Neural cell (in vitro differentiated cells): Measurements from ENCODE around the gene TBCEL. TPM values are rescaled to one million over a fixed set of nuclear protein-coding genes. Genes with fewer than 3 reads are reported as not detected.

Experiments used
- H2AFZ ChIP-seq: fragments of 200-600, 300-800 bp; sonication (generic), shearing (Covaris generic); 2 replicates; pipeline ENCODE4 v1.6.0; 2014; ENCODE audit warnings: low read depth, mild to moderate bottlenecking, antibody characterized with exemption, low read length, moderate library complexity
- H3F3A ChIP-seq: fragments of 200-600 bp; shearing (Covaris generic); 2 replicates; pipeline ENCODE4 v1.6.1; 2016; ENCODE audit warnings: mild to moderate bottlenecking, moderate library complexity, mixed read lengths, antibody characterized with exemption, low read length; ENCODE audit not compliant: insufficient read depth, poor library complexity, severe bottlenecking
- H3K27ac ChIP-seq: fragments of 200-600, 300-800 bp; sonication (generic), shearing (Covaris generic); 2 replicates; pipeline ENCODE4 v1.5.1; 2014; ENCODE audit warnings: mild to moderate bottlenecking, low read length, moderate library complexity
- H3K27me3 ChIP-seq: fragments of 300-800, 200-600 bp; sonication (generic), shearing (Covaris generic); 2 replicates; pipeline ENCODE4 v1.6.0; 2014; ENCODE audit warnings: mild to moderate bottlenecking, low read depth, low read length, moderate library complexity; ENCODE audit not compliant: insufficient read depth
- H3K36me3 ChIP-seq: fragments of 300-800, 200-600 bp; sonication (generic), shearing (Covaris generic); 2 replicates; pipeline ENCODE4 v1.5.1; 2014; ENCODE audit warnings: mild to moderate bottlenecking, antibody characterized with exemption, low read length, moderate library complexity; ENCODE audit not compliant: insufficient read depth
- H3K4me2 ChIP-seq: fragments of 300-800, 200-600 bp; sonication (generic), shearing (Covaris generic); 2 replicates; pipeline ENCODE4 v1.6.0; 2014; ENCODE audit warnings: mild to moderate bottlenecking, low read length
- H3K4me3 ChIP-seq: fragments of 300-800, 200-600 bp; sonication (generic), shearing (Covaris generic); 2 replicates; pipeline ENCODE4 v1.5.1; 2014; ENCODE audit warnings: mild to moderate bottlenecking, low read length, moderate library complexity
- H3K79me2 ChIP-seq: fragments of 200-600 bp; shearing (Covaris generic); replicated peaks from 2 replicates; pipeline ENCODE4 v1.6.0; 2014; ENCODE audit warnings: mild to moderate bottlenecking, low read length, moderate library complexity; ENCODE audit not compliant: insufficient read depth
- H3K9ac ChIP-seq: fragments of 300-800, 200-600 bp; sonication (generic), shearing (Covaris generic); 2 replicates; pipeline ENCODE4 v1.6.1; 2016; ENCODE audit warnings: mild to moderate bottlenecking, low read length, mixed read lengths
- H3K9me2 ChIP-seq: fragments of 200-600 bp; shearing (Covaris generic); 2 replicates; pipeline ENCODE4 v1.6.1; 2016; ENCODE audit warnings: mild to moderate bottlenecking, low read length, mixed read lengths; ENCODE audit not compliant: insufficient read depth
- H3K9me3 ChIP-seq: fragments of 200-600, 300-800 bp; sonication (generic), shearing (Covaris generic); 2 replicates; pipeline ENCODE4 v1.6.1; 2016; ENCODE audit warnings: mild to moderate bottlenecking, mixed run types, low read length, moderate library complexity, mixed read lengths
- H4K20me1 ChIP-seq: fragments of 200-600 bp; shearing (Covaris generic); 2 replicates; pipeline ENCODE4 v1.6.1; 2016; ENCODE audit warnings: mild to moderate bottlenecking, mixed run types; ENCODE audit not compliant: insufficient read depth
- EP300 ChIP-seq: fragments of 450-650 bp; conservative IDR thresholded peaks from 2 replicates; pipeline ENCODE4 v1.6.1; 2014; ENCODE audit warnings: antibody characterized with exemption, mild to moderate bottlenecking, moderate library complexity; ENCODE audit not compliant: poor library complexity, severe bottlenecking
- EZH2 ChIP-seq: fragments of 200-600, 300-800 bp; shearing (Covaris generic), sonication (generic); IDR thresholded peaks from 2 replicates; pipeline ENCODE4 v1.6.1; 2014; ENCODE audit warnings: antibody characterized with exemption, low read length, borderline replicate concordance, mild to moderate bottlenecking; ENCODE audit not compliant: insufficient read depth, poor library complexity, severe bottlenecking
- MXI1 ChIP-seq: fragments of 450-650 bp; conservative IDR thresholded peaks from 2 replicates; pipeline ENCODE4 v1.6.1; 2014; ENCODE audit warnings: antibody characterized with exemption, mild to moderate bottlenecking; ENCODE audit not compliant: poor library complexity, severe bottlenecking
- POLR2AphosphoS5 ChIP-seq: IDR thresholded peaks from 2 replicates; pipeline ENCODE4 v1.6.1; 2012
- RAD21 ChIP-seq: fragments of 450-650 bp; conservative IDR thresholded peaks from 2 replicates; pipeline ENCODE4 v1.6.1; 2014; ENCODE audit warnings: antibody characterized with exemption, mild to moderate bottlenecking, moderate library complexity
- SMC3 ChIP-seq: fragments of 450-650 bp; conservative IDR thresholded peaks from 2 replicates; pipeline ENCODE4 v1.6.1; 2014; ENCODE audit warnings: antibody characterized with exemption, mild to moderate bottlenecking, moderate library complexity; ENCODE audit not compliant: poor library complexity
- TAF1 ChIP-seq: IDR thresholded peaks from 2 replicates; pipeline ENCODE4 v1.6.1; 2012; ENCODE audit warnings: low read depth
- polyA plus RNA-seq: library from polyadenylated mRNA; depleted of rRNA; stranded (reverse); fragments of >200 nt; gene quantifications from 2 replicates; pipeline ENCODE4 v1.2.3, GENCODE V29; 2014
- TF ChIP-seq, protein P1 (sequence below): fragments of 450-650 bp; IDR thresholded peaks from 2 replicates; pipeline ENCODE4 v1.5.1; 2014; ENCODE audit warnings: antibody characterized with exemption, mild to moderate bottlenecking, moderate library complexity; ENCODE audit not compliant: poor library complexity, severe bottlenecking
- TF ChIP-seq, protein P2 (sequence below): IDR thresholded peaks from 2 replicates; pipeline ENCODE4 v1.6.1; 2012; ENCODE audit warnings: borderline replicate concordance

TBCEL gene
- polyA plus RNA-seq, 1 donor from 2014 or later, result 13.5 TPM

DNA sequence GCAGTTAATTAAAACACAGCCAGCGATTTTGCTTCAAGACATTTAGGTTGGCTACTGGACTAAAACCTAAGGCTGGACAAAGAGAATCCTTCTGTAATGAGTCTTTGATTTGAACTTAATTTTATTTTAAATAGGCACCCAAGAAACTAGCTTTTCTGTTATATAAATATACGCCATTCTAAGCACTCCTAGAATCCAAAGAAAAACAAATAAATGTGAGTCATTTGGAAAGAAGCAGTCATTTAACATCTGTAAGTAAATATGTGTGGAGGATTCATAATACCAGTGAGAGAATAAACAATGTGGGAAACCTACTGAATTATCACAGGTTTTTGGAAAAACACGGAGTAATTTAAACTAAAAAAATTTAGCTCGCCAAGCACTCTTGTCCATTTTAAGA, 76.0 kb downstream of the TBCEL start:
- H3K9me2 ChIP-seq, result no peaks in the 10 kb centered on the region
- TF ChIP-seq MXI1 (no peak), EP300 (no peak), RAD21 (no peak), POLR2AphosphoS5 (no peak), EZH2 (no peak), TAF1 (no peak), SMC3 (no peak)
- TF ChIP-seq, protein P1, sequence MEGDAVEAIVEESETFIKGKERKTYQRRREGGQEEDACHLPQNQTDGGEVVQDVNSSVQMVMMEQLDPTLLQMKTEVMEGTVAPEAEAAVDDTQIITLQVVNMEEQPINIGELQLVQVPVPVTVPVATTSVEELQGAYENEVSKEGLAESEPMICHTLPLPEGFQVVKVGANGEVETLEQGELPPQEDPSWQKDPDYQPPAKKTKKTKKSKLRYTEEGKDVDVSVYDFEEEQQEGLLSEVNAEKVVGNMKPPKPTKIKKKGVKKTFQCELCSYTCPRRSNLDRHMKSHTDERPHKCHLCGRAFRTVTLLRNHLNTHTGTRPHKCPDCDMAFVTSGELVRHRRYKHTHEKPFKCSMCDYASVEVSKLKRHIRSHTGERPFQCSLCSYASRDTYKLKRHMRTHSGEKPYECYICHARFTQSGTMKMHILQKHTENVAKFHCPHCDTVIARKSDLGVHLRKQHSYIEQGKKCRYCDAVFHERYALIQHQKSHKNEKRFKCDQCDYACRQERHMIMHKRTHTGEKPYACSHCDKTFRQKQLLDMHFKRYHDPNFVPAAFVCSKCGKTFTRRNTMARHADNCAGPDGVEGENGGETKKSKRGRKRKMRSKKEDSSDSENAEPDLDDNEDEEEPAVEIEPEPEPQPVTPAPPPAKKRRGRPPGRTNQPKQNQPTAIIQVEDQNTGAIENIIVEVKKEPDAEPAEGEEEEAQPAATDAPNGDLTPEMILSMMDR, result no peak
- TF ChIP-seq, protein P2, sequence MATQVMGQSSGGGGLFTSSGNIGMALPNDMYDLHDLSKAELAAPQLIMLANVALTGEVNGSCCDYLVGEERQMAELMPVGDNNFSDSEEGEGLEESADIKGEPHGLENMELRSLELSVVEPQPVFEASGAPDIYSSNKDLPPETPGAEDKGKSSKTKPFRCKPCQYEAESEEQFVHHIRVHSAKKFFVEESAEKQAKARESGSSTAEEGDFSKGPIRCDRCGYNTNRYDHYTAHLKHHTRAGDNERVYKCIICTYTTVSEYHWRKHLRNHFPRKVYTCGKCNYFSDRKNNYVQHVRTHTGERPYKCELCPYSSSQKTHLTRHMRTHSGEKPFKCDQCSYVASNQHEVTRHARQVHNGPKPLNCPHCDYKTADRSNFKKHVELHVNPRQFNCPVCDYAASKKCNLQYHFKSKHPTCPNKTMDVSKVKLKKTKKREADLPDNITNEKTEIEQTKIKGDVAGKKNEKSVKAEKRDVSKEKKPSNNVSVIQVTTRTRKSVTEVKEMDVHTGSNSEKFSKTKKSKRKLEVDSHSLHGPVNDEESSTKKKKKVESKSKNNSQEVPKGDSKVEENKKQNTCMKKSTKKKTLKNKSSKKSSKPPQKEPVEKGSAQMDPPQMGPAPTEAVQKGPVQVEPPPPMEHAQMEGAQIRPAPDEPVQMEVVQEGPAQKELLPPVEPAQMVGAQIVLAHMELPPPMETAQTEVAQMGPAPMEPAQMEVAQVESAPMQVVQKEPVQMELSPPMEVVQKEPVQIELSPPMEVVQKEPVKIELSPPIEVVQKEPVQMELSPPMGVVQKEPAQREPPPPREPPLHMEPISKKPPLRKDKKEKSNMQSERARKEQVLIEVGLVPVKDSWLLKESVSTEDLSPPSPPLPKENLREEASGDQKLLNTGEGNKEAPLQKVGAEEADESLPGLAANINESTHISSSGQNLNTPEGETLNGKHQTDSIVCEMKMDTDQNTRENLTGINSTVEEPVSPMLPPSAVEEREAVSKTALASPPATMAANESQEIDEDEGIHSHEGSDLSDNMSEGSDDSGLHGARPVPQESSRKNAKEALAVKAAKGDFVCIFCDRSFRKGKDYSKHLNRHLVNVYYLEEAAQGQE, result no peak
- H3K4me2 ChIP-seq, result no peak overlapping the region
- H3K36me3 ChIP-seq, result no peaks in the 10 kb centered on the region
- no peaks in the 10 kb centered on the region for H3K9me3 ChIP-seq
- no peak overlapping the region for H3K9ac ChIP-seq
- no peak overlapping the region for H3K4me3 ChIP-seq
- H3K79me2 ChIP-seq, result no peaks in the 10 kb centered on the region
- H3K27me3 ChIP-seq, result no peaks in the 10 kb centered on the region
- H3F3A ChIP-seq, result no peaks in the 10 kb centered on the region
- no peak overlapping the region for H3K27ac ChIP-seq
- H2AFZ ChIP-seq, result no peak overlapping the region
- H4K20me1 ChIP-seq, result no peaks in the 10 kb centered on the region

DNA sequence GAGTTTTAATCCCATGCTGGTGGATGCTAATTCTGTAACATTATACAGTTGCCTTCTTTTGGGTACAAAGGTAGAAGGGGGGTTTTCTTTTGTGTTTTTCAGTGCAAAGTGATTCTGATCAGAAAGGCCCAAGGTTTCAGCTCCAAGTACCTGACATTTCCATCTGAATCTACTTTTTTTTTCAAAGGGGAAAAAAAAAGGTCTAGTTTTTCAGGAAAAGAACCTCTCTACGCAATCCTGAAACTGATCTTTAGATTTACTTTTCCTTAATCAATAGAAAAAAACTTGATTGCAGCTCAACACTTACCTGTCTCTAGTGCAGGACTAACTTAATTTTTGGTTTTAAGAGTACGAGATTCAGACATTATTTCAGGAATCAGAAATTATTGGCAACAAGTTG, 77.0 kb downstream of the TBCEL start, which contains the start of gene TECTA:
Gene TECTA, plus strand, starts transcription at position 301 of the 400 bp plus-strand sequence. CDS start 1,423 bp downstream, outside the sequence.
- no peak within 1 kb of the TSS for H3K9ac ChIP-seq
- no peaks in the 10 kb centered on the region for H3K9me3 ChIP-seq
- TF ChIP-seq, protein P1, result no peak
- TF ChIP-seq POLR2AphosphoS5, result no peak
- TF ChIP-seq RAD21, result no peak
- TF ChIP-seq EZH2, result no peak
- no peak for TF ChIP-seq TAF1
- TF ChIP-seq, protein P2, result no peak
- no peak for TF ChIP-seq SMC3
- no peak for TF ChIP-seq EP300
- no peaks in the 10 kb centered on the region for H3K79me2 ChIP-seq
- H3K27ac ChIP-seq, result no peak within 1 kb of the TSS
- no peak within 1 kb of the TSS for H2AFZ ChIP-seq
- no peaks in the 10 kb centered on the region for H4K20me1 ChIP-seq
- no peaks in the 10 kb centered on the region for H3F3A ChIP-seq
- no peaks in the 10 kb centered on the region for H3K9me2 ChIP-seq
- no peaks in the 10 kb centered on the region for H3K27me3 ChIP-seq
- no peaks in the 10 kb centered on the region for H3K36me3 ChIP-seq
- H3K4me2 ChIP-seq, result no peak within 1 kb of the TSS
- no peak within 1 kb of the TSS for H3K4me3 ChIP-seq
